ENCODE measurements around the gene DIAPH1.

DNA sequence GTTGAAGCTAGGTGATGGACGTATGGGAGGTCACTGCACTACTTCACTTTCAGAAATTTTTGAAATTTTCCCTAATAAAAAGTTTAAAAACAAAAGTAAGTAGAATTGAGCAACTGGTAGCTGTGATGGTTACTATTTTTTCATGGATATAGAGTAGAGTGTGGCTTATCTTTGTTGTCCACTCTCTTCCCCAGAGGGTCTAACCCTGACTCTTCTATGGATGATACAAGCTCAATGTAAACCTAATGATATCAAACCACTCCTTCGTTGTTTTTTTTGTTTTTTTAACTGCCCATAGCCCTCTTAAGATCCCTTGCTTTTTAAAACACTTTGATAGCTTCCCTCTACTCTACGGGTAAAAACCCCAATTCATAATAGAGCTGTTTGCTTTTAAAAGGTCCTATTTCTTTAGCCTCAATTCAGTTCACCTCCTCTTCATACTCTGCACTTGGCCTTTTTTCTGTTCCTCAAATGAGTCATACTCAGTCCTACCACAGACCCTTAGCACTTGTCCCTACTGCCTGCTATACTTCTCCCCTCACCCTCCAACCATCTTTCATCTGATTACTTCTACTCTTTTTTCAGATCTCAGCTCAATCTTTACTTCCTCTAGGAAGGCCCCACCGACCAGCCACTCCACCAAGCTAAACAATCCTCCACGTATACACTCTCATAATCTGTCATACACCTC is 15.2 kb upstream of the DIAPH1 start:
- TF ChIP-seq, protein P1, sequence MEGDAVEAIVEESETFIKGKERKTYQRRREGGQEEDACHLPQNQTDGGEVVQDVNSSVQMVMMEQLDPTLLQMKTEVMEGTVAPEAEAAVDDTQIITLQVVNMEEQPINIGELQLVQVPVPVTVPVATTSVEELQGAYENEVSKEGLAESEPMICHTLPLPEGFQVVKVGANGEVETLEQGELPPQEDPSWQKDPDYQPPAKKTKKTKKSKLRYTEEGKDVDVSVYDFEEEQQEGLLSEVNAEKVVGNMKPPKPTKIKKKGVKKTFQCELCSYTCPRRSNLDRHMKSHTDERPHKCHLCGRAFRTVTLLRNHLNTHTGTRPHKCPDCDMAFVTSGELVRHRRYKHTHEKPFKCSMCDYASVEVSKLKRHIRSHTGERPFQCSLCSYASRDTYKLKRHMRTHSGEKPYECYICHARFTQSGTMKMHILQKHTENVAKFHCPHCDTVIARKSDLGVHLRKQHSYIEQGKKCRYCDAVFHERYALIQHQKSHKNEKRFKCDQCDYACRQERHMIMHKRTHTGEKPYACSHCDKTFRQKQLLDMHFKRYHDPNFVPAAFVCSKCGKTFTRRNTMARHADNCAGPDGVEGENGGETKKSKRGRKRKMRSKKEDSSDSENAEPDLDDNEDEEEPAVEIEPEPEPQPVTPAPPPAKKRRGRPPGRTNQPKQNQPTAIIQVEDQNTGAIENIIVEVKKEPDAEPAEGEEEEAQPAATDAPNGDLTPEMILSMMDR (IDR thresholded peaks at IDR 0.05; ENCODE audit: low read depth, low read length, poor library complexity, severe bottlenecking), result no peak
- no peak for TF ChIP-seq EZH2phosphoT487 (IDR thresholded peaks at IDR 0.05; ENCODE audit: borderline replicate concordance, low read length)

All from DOHH2 (cell line).